Inferior parietal cortex (tissue), 1 donor: ENCODE data around the gene PDLIM5.

Experiments used
- DNase-seq: peaks from one replicate; pipeline ENCODE4 v3.0.0-alpha.2; 2016; ENCODE audit errors: extremely low spot score

Gene PDLIM5

DNA sequence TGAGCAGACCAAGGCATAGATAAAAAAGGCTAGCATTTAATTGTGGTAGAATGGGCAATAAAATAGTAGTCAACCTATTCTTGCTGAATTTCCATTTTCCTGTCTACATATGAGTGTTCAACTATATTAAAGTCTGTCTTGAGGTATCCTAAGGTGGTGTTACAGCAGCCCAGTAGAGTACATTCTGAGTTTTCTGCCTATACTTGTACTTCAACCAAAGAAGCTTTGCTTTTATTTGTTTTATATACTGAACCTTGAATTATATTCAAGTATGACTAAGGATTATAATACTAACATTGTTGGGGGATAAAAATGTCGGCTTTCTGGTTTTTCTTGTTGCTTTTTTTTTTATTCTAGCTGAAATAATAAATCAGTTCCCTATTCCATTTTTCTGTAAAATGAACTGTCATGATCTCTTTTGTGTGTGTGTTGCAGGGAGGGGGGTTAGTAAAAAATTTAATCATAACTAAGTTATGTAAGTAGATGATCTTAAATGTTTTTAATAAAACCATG, 106.7 kb downstream of the PDLIM5 start:
- DNase-seq = no peak

DNA sequence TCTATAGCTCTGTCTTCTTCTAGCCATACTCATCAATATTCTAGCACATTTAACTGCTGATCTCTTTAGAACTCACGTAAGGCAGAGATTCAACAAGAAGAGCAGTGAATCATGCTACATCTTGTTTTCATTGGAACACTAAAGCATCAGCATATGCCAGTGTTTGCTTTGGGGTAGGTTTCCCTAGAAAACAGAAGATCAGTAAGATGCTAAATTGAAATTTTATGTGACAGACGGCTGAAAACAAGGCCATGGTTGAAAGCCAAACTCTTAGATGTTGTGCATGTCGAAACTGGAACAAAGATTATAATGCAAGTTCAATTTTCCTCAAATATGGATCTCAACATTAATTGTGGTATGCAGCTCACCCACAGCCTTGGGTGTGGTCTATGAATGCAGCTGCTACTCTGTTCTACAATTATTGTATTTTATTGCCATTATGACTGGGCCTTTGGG, 107.6 kb downstream of the PDLIM5 start:
- DNase-seq = no peak

DNA sequence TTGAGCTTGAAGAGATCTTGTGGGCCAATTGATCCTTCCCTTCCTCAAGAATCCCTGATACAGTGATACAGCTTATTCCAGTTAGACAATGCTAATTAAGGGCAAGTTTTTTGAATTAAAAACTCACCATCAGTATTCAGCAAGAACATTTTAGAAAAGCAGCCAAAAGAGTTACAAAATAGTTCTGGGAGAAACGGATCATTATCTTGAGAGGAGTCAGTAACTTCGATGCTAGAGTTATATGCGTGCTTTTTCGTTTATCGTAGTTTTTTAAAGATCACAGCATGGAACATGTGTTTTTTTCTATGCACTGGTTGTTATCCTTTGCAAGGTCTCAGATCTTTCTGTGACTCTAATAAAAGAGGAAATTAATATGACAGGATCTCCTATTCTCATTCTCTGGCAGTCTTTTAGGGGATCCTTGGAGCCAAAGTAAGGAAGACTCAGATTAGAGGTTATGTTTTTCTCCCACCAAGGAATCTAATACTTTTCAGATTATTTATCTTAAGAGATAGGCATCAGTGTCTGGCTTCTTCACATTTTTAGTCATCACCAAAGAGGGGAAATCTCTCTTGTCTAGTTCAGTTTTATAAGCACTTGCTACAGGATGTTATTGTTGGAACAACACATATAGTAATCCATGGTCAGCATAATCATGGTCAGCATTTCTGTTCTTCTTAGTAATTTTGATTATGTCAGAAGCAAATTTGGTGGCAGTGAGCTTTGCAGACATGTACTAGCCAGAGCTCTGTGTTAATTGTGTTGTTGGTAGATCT, 109.7 kb downstream of the PDLIM5 start:
- DNase-seq = no peak

DNA sequence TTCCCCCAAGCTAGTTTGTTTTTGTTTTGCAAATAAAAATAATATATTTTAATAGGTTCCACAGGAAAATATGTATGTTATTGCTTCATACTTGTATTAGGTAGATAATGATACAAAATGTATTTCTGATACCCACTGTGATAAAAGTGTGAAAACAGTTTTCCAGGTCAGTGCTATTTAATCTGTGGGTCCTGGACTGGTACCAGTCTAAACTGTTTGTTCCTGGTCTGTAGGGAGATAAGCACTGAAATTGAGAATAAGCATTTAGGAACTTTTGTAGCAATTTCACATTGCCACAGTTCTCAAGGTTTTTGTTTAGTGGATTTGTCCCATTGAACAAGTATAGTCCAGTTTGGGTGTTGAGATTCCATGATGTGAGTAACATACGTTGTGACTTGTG, 110.5 kb downstream of the PDLIM5 start:
- DNase-seq = no peak

- no peak for DNase-seq
These were observed 112.5 kb downstream of the PDLIM5 start for GRCh38 chr4:94564252-94564651.

GRCh38 chr4:94566420-94566819, 114.7 kb downstream of the PDLIM5 start:
- no peak for DNase-seq

GRCh38 chr4:94567811-94568210, 116.1 kb downstream of the PDLIM5 start:
- DNase-seq = no peak

GRCh38 chr4:94570558-94570957, 118.8 kb downstream of the PDLIM5 start:
- no peak for DNase-seq

DNA sequence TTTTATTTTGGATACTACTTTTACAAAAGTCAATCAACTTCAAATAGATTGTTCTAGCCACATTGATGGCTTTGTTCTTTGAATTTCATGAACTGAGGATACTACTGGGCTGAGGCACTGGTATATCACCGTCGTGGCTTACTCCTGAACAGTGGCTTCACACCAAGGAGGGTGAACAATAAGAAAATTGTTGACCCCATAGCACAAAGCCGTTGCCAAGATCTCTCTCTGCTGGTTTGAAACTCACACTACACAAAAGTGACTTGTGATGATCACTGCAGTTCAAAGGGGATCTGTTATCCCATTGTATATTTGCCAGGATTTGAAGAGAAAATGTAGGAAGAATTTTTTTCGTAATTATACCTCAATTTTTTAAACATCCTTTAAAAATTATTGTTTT, 119.6 kb downstream of the PDLIM5 start:
- DNase-seq = no peak

DNA sequence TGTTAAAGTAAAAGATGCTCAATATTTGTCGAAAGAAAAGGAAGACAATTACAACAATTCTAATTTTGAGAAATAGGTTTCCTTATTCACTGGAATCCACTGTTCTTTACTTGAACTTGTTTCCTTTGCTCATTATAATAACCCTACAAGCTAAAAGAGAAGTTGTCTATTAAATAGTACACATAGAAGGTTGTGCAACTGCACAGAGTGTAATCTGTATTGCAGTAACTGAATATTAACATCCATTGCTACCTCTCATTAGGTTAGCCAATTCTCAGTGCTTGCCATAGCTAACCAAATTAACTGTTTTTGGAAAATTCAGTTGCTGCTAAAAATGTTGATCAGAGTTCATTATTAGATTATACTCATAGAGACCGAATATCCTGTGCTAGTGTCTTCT, 120.0 kb downstream of the PDLIM5 start:
- DNase-seq = no peak

GRCh38 chr4:94574050-94574449, 122.3 kb downstream of the PDLIM5 start:
- no peak for DNase-seq

- DNase-seq = no peak
These were observed 122.9 kb downstream of the PDLIM5 start for GRCh38 chr4:94574616-94575015.

- no peak for DNase-seq
These were observed 123.9 kb downstream of the PDLIM5 start for GRCh38 chr4:94575652-94576051.

DNA sequence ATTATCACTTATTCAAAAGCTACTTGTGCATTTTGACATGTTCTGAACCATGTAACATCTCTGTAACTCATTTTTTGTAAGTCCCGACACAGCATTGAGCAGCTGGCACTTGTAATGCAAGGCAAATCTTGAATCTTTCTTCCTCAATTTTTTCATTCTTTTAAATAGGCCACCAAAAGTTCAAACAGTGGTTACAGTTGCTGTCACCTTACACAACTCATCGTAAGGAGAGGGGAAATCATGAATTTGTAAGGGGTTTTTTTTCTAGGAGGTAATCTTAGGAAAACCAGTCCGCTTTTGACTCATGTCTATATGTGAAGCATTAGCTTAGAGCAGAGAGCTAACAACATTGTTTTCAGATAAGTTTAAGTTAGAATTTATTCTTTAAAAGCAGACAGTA, 124.5 kb downstream of the PDLIM5 start:
- DNase-seq = no peak

GRCh38 chr4:94577136-94577535, 125.4 kb downstream of the PDLIM5 start:
- DNase-seq = peak; percentile 73

DNA sequence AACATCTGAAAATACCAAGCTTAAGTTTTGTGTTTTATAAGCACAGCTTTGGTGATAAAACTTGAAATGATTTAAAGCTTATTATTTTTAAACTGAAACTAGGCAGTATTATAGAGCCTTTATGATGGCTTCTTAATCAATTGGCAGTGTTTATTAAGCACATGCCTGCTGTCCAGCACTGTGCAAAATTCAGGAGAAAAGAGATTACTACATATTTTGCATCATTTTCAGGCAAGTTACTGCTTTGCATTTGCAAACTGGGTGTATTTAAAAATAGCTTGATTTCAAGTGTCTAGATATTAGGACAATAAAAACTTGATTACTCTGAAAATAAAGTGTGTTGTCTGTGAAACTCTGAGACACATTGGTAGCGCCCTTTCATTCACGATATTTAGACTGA, 126.5 kb downstream of the PDLIM5 start:
- DNase-seq = no peak

DNA sequence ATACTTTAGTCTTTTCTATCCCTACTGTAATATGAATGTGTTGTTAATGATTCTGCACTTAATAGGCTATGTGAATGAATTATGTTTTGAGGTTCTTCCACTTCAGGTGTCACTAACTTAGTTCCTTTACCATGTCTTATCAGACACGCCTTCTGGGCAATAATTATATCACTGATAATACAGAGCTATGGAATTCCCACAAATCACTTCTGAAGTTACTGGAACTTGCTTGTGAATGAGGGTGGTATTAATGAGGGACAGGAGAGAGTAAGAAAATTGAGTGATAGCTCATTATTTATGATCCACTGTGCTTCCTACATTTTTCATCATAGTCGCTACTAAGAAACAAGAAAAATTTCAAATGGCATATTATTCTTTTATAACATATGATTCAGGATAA, 130.0 kb downstream of the PDLIM5 start:
- no peak for DNase-seq

GRCh38 chr4:94582517-94582916, 130.8 kb downstream of the PDLIM5 start:
- DNase-seq = no peak

- DNase-seq = no peak
These were observed 132.3 kb downstream of the PDLIM5 start for GRCh38 chr4:94583914-94584641.

GRCh38 chr4:94588896-94589693, 137.4 kb downstream of the PDLIM5 start:
- no peak for DNase-seq

- no peak for DNase-seq
These were observed 138.8 kb downstream of the PDLIM5 start for GRCh38 chr4:94590493-94590892.

DNA sequence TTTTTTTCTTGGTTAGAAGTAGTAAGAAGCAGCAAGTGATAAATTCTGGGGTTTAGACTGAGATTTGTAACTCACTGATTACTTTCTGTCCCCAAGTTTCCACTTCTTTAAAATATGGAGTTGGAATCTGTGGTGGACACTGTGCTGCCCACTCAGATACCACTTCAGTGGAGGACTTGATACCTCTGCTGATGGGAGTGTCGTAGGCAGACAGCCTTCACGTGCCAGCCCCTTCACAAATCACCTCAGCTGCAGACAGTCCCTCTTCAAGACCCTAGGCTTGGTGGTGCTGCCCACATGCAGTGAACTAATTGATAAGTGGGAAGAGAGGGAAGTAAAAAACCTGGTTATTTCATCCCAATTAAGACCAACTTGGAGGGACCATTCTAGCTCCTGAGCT, 139.5 kb downstream of the PDLIM5 start:
- DNase-seq = no peak
